CD14-positive monocyte (primary cell): Measurements from ENCODE around the gene DCLK1. TPM values are rescaled to one million over a fixed set of nuclear protein-coding genes. Genes with fewer than 3 reads are reported as not detected.

ENCODE experiments used
- DNase-seq, 3 donors: peaks; one replicate each; pipeline ENCODE4 v3.0.0-alpha.2; 2011 to 2022
- H2AFZ ChIP-seq: 2 replicates; pipeline ENCODE4 v1.6.0; 2012; ENCODE audit warnings: mild to moderate bottlenecking, low read depth, low read length, inconsistent platforms; ENCODE audit not compliant: insufficient read depth, poor library complexity, severe bottlenecking
- H3K27ac ChIP-seq, 2 donors: 1 replicate in 1 of 2; 2 replicates in 1 of 2; pipeline ENCODE4 v1.5.1; 2012 to 2013; ENCODE audit warnings: low read length in 2 of 2, control low read depth in 1 of 2, inconsistent platforms in 1 of 2, low read depth in 1 of 2, mild to moderate bottlenecking in 1 of 2
- H3K27me3 ChIP-seq, 2 donors: one replicate each; pipeline versions ENCODE4 v1.6.0 to v1.6.1; 2011 to 2013; ENCODE audit warnings: low read length in 2 of 2; ENCODE audit not compliant: control insufficient read depth in 2 of 2, insufficient read depth in 2 of 2
- H3K36me3 ChIP-seq, 2 donors: replicated peaks in 1 of 2; 1 replicate in 1 of 2; 2 replicates in 1 of 2; pipeline versions ENCODE4 v1.5.1 to v1.6.1; 2012 to 2013; ENCODE audit warnings: low read length in 2 of 2, control low read depth in 1 of 2, inconsistent platforms in 1 of 2, mild to moderate bottlenecking in 1 of 2; ENCODE audit not compliant: insufficient read depth in 2 of 2, control insufficient read depth in 1 of 2
- H3K4me1 ChIP-seq, 2 donors: 1 replicate in 1 of 2; 2 replicates in 1 of 2; pipeline versions ENCODE4 v1.5.1 to v1.6.1; 2012 to 2013; ENCODE audit warnings: low read length in 2 of 2, control low read depth in 1 of 2, inconsistent platforms in 1 of 2, mild to moderate bottlenecking in 1 of 2, moderate library complexity in 1 of 2; ENCODE audit not compliant: insufficient read depth in 2 of 2, control insufficient read depth in 1 of 2
- H3K4me2 ChIP-seq: replicated peaks from 2 replicates; pipeline ENCODE3; 2012; ENCODE audit warnings: low read length, moderate library complexity, mild to moderate bottlenecking; ENCODE audit not compliant: poor library complexity, severe bottlenecking; ENCODE audit errors: extremely low read depth
- H3K4me3 ChIP-seq, 3 experiments: fragments of 200-600 bp in 1 of 3; sonication (generic) in 1 of 3; replicated peaks in 1 of 3; 1 replicate in 2 of 3; 2 replicates in 1 of 3; pipeline ENCODE4 v1.5.1; 2011 to 2013; ENCODE audit warnings: low read length in 3 of 3, mild to moderate bottlenecking in 3 of 3, control low read depth in 2 of 3, low read depth in 2 of 3, inconsistent platforms in 1 of 3, moderate library complexity in 1 of 3
- H3K79me2 ChIP-seq: 2 replicates; pipeline ENCODE4 v1.6.0; 2012; ENCODE audit warnings: mild to moderate bottlenecking, control low read depth, inconsistent platforms, low read length, moderate library complexity; ENCODE audit not compliant: insufficient read depth
- H3K9ac ChIP-seq: 2 replicates; pipeline ENCODE4 v1.6.0; 2017; ENCODE audit warnings: low read length, mild to moderate bottlenecking; ENCODE audit not compliant: insufficient read depth, poor library complexity, severe bottlenecking
- H3K9me3 ChIP-seq, 2 donors: replicated peaks in 1 of 2; 1 replicate in 1 of 2; 2 replicates in 1 of 2; pipeline versions ENCODE4 v1.5.1 to v1.6.1; 2012 to 2013; ENCODE audit warnings: low read length in 2 of 2, control low read depth in 1 of 2; ENCODE audit not compliant: control insufficient read depth in 1 of 2, insufficient read depth in 1 of 2
- H4K20me1 ChIP-seq: 2 replicates; pipeline ENCODE4 v1.6.0; 2012; ENCODE audit warnings: mild to moderate bottlenecking, low read length, control low read depth, moderate library complexity; ENCODE audit not compliant: insufficient read depth
- H3K27ac Mint-ChIP-seq, 7 donors: one replicate each; pipeline ENCODE4 v1.8.0; 2020; ENCODE audit warnings: mild to moderate bottlenecking in 7 of 7, mixed read lengths in 7 of 7, moderate library complexity in 6 of 7, inconsistent platforms in 2 of 7
- H3K27me3 Mint-ChIP-seq, 3 donors: one replicate each; pipeline ENCODE4 v1.8.0; 2021 to 2022; ENCODE audit warnings: low read depth in 3 of 3, mild to moderate bottlenecking in 3 of 3, mixed read lengths in 3 of 3, moderate library complexity in 3 of 3, inconsistent platforms in 1 of 3
- H3K36me3 Mint-ChIP-seq, 2 donors: one replicate each; pipeline ENCODE4 v1.8.0; 2020; ENCODE audit warnings: mixed read lengths in 2 of 2, inconsistent platforms in 1 of 2, mild to moderate bottlenecking in 1 of 2
- H3K4me1 Mint-ChIP-seq: one replicate; pipeline ENCODE4 v1.8.0; 2020; ENCODE audit warnings: mild to moderate bottlenecking, mixed read lengths
- H3K4me3 Mint-ChIP-seq, 2 donors: one replicate each; pipeline ENCODE4 v1.8.0; 2020; ENCODE audit warnings: mild to moderate bottlenecking in 2 of 2, mixed read lengths in 2 of 2, moderate library complexity in 1 of 2
- H3K9me3 Mint-ChIP-seq, 7 donors: one replicate each; pipeline ENCODE4 v1.8.0; 2020 to 2022; ENCODE audit warnings: mixed read lengths in 7 of 7, mild to moderate bottlenecking in 6 of 7, moderate library complexity in 6 of 7, inconsistent platforms in 2 of 7
- WGBS: methylation state at CpG from one replicate; pipeline ENCODE4 v1.1.5; 2013; ENCODE audit warnings: missing lambda C conversion rate; ENCODE audit not compliant: insufficient coverage; 5-methylcytosine and 5-hydroxymethylcytosine counted together
- intact Hi-C, 2 donors: fragments of 100-400 bp; cut with micrococcal nuclease; formaldehyde crosslinking; loops; one replicate each; pipeline versions ENCODE4 v1.15.0 to v1.15.1; 2023
- polyA plus RNA-seq, 3 donors: library from polyadenylated mRNA; depleted of rRNA in 1 of 3; unstranded in 2 of 3; stranded (reverse) in 1 of 3; fragments of 300-500 nt in 2 of 3; fragments of >200 nt in 1 of 3; fragmentation: Illumina TruSeq in 2 of 3; gene quantifications; 1 replicate in 2 of 3; 2 replicates in 1 of 3; pipeline ENCODE4 v1.2.3, GENCODE V29; 2012 to 2021
- TF ChIP-seq, protein P1 (sequence below): fragments of 200-600 bp; IDR thresholded peaks from one replicate; pipeline ENCODE4 v1.8.0; 2022; ENCODE audit warnings: antibody characterized with exemption, mild to moderate bottlenecking

The DCLK1 gene
- polyA plus RNA-seq, 3 donors, result not detected

DNA sequence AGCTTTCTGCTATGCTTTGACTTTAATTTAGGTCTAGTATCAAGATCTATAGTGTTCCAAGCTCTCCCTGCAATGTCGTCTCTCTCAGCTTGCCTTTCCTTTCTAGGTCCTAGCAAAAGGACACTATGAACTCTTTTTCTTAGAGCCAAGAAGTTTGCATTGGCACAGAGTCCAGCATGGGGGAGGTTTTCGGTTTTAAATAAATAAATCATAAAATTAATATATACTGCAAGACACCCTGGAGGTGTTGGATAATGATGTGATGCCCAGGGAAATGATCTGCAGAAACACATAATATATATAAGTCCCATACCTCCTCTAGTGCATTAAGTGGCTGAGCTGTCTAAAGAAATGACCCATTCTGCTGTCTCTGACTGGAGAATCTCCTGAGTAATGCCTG lies 338.3 kb downstream of the DCLK1 start:
- Histone ChIP-seq H3K27ac (no peak overlapping the region), H3K4me2 (no peak overlapping the region), H3K9me3 (no peaks in the 10 kb centered on the region), H3K9ac (no peak overlapping the region), H3K4me3 (no peak overlapping the region), H2AFZ (no peak overlapping the region), H3K36me3 (no peaks in the 10 kb centered on the region), H4K20me1 (no peaks in the 10 kb centered on the region), H3K27me3 (no peaks in the 10 kb centered on the region), H3K4me1 (no peaks in the 10 kb centered on the region), H3K79me2 (no peaks in the 10 kb centered on the region)
- peaks cover 0 to under 1% (median 0%) of the 10 kb centered on the region in 7 donors for H3K9me3 Mint-ChIP-seq
- intact Hi-C loops, result no loop called here
- H3K4me1 Mint-ChIP-seq, result no peaks in the 10 kb centered on the region
- TF ChIP-seq, protein P1, sequence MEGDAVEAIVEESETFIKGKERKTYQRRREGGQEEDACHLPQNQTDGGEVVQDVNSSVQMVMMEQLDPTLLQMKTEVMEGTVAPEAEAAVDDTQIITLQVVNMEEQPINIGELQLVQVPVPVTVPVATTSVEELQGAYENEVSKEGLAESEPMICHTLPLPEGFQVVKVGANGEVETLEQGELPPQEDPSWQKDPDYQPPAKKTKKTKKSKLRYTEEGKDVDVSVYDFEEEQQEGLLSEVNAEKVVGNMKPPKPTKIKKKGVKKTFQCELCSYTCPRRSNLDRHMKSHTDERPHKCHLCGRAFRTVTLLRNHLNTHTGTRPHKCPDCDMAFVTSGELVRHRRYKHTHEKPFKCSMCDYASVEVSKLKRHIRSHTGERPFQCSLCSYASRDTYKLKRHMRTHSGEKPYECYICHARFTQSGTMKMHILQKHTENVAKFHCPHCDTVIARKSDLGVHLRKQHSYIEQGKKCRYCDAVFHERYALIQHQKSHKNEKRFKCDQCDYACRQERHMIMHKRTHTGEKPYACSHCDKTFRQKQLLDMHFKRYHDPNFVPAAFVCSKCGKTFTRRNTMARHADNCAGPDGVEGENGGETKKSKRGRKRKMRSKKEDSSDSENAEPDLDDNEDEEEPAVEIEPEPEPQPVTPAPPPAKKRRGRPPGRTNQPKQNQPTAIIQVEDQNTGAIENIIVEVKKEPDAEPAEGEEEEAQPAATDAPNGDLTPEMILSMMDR, result no peak
- H3K27me3 Mint-ChIP-seq, result peaks cover 0 to 3% (median 0%) of the 10 kb centered on the region in 3 donors
- H3K36me3 Mint-ChIP-seq, result no peaks in the 10 kb centered on the region
- no peak for DNase-seq
- no peak overlapping the region for H3K27ac Mint-ChIP-seq
- 83% methylated on average over 1 of the region's 2 CpGs for WGBS
- H3K4me3 Mint-ChIP-seq, result no peak overlapping the region

DNA sequence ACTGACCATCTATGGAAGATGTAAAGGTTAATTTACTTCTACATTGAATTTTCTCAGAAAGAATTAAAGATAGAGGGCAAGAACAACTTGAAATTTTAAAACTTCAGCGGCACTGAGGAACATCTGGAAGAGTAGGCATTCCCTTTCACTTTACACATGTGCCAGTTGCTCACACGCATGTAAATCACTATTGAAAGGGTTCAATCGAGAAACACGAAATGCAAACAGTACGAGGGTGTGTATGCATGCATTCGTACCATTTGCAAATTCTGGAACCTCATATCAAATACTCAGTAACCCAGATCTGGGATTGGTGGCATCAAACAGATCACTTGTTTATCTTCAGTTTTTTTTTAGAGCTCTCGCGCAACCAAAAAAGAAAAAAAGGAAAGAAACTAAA lies 339.2 kb downstream of the DCLK1 start:
- Histone ChIP-seq H3K4me2 (no peak overlapping the region), H2AFZ (no peak overlapping the region), H3K27ac (no peak overlapping the region), H3K4me1 (no peaks in the 10 kb centered on the region), H3K27me3 (no peaks in the 10 kb centered on the region), H4K20me1 (no peaks in the 10 kb centered on the region), H3K79me2 (no peaks in the 10 kb centered on the region), H3K9me3 (no peaks in the 10 kb centered on the region), H3K36me3 (no peaks in the 10 kb centered on the region), H3K9ac (no peak overlapping the region), H3K4me3 (no peak overlapping the region)
- Mint-ChIP-seq H3K4me1 (no peaks in the 10 kb centered on the region), H3K4me3 (no peak overlapping the region), H3K36me3 (no peaks in the 10 kb centered on the region), H3K27me3 (peaks cover 0 to 3% (median 2%) of the 10 kb centered on the region in 3 donors), H3K9me3 (no peaks in the 10 kb centered on the region), H3K27ac (no peak overlapping the region)
- intact Hi-C loops, result no loop called here
- DNase-seq, result no peak
- 96% methylated on average over 4 of the region's 8 CpGs for WGBS
- TF ChIP-seq, protein P1, result no peak
